WTC11 (cell line): ENCODE measurements around the gene TSBP1.

Source experiments
- CREM ChIP-seq: sonication (generic); formaldehyde crosslinking; IDR thresholded peaks from 2 replicates; pipeline ENCODE4 v1.8.1; 2022; ENCODE audit warnings: mild to moderate bottlenecking, missing genetic modification reagents, moderate library complexity
- FOXP1 ChIP-seq: sonication (generic); formaldehyde crosslinking; IDR thresholded peaks from 2 replicates; pipeline ENCODE4 v1.8.0; 2022; ENCODE audit warnings: missing genetic modification reagents, mild to moderate bottlenecking, moderate library complexity, borderline replicate concordance
- KAT7 ChIP-seq: sonication (generic); formaldehyde crosslinking; IDR thresholded peaks from 2 replicates; pipeline ENCODE4 v1.8.1; 2023; ENCODE audit warnings: missing genetic modification reagents, mild to moderate bottlenecking, borderline replicate concordance
- SMAD3 ChIP-seq: sonication (generic); formaldehyde crosslinking; IDR thresholded peaks from 2 replicates; pipeline ENCODE4 v1.8.0; 2022; ENCODE audit warnings: missing genetic modification reagents, mild to moderate bottlenecking, borderline replicate concordance
- SP1 ChIP-seq: sonication (generic); formaldehyde crosslinking; conservative IDR thresholded peaks from 2 replicates; pipeline ENCODE4 v1.8.1; 2022; ENCODE audit warnings: missing genetic modification reagents
- TF ChIP-seq, protein P1 (sequence below): fragments of 200-600 bp; IDR thresholded peaks from 2 replicates; pipeline ENCODE4 v1.8.0; 2022; ENCODE audit warnings: antibody characterized with exemption

DNA sequence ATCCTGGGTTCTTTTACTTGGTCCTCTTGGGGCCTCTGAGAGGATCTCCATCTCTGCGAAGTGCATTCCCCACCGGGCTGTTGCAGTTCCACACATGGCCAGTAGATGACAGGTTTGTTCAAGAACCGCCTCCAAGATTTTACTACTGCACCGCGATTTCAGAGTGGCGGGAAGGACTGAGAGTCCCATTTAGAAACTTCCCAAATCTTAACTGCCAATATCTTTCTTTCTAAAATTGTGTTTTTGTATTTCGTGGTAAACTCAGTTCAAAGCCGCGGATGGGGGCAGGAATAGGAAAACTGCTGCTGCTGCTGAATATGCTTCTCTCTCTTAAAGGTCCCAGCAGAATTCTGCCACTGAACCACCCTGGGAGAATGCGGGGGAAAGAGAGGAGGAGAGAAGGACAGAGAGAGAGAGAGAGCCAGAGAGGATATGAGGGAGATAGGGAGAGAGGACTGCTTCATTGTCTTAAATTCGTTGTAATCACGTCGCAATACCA is 43.9 kb upstream of the TSBP1 start:
- TF ChIP-seq, protein P1, sequence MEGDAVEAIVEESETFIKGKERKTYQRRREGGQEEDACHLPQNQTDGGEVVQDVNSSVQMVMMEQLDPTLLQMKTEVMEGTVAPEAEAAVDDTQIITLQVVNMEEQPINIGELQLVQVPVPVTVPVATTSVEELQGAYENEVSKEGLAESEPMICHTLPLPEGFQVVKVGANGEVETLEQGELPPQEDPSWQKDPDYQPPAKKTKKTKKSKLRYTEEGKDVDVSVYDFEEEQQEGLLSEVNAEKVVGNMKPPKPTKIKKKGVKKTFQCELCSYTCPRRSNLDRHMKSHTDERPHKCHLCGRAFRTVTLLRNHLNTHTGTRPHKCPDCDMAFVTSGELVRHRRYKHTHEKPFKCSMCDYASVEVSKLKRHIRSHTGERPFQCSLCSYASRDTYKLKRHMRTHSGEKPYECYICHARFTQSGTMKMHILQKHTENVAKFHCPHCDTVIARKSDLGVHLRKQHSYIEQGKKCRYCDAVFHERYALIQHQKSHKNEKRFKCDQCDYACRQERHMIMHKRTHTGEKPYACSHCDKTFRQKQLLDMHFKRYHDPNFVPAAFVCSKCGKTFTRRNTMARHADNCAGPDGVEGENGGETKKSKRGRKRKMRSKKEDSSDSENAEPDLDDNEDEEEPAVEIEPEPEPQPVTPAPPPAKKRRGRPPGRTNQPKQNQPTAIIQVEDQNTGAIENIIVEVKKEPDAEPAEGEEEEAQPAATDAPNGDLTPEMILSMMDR = peak; percentile 93
- TF ChIP-seq SP1 (CRISPR knock-in tag) (no peak), FOXP1 (no peak), KAT7 (CRISPR knock-in tag) (no peak), SMAD3 (CRISPR knock-in tag) (no peak), CREM (CRISPR knock-in tag) (no peak)
